ENCODE results near the gene FAM222B. TPM values are rescaled to one million over a fixed set of nuclear protein-coding genes. Genes with fewer than 3 reads are reported as not detected.
A peak's percentile ranks its signal among the peaks of the same experiment; 100 is the strongest.

Gene FAM222B
- total and polyA plus RNA-seq, 9 of the 15 experiments (the other 6 are each of a cell fraction or from before 2014, with no cell fraction given): 4.0 to 34.6 (median 7.5) TPM

DNA sequence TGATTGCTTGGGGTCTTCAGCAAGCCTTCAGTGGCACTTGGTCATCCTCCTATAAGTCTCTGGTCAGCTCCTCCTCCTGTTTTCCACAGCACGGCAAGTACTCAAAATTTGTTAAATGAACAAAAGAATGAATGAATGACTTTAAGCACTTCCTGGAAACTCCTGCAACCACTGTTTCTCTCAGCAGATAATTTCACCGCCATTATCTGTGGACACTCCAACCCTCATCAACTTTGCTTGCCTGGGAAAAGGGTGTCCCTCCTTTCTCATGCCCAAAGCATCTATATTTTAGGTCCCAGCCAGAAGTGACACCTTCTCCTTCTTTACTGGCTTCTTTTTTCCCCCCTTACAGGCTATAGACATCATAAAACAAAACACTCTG, 135.3 kb downstream of the FAM222B start:
- 0 out of 2 replicates have a peak, but pooled peaks cover 2% of the 10 kb centered on the region for H3K9me3 ChIP-seq (replicated peaks; ENCODE audit: control insufficient read depth, insufficient read depth, low read depth, low read length)
- H3K9me1 ChIP-seq (ENCODE audit: control insufficient read depth, insufficient read depth, low read length): no peaks in the 10 kb centered on the region
- no peaks in the 10 kb centered on the region for H3K27me3 ChIP-seq (ENCODE audit: control insufficient read depth in 2 of 2, insufficient read depth in 2 of 2, low read length in 2 of 2)
- in situ Hi-C loops (cut with MboI): no loop called here
- 15% methylated on average over 2 of the region's 2 CpGs for WGBS (ENCODE audit: insufficient coverage, low coverage, missing lambda C conversion rate)
- H3K36me3 ChIP-seq (ENCODE audit: control insufficient read depth, insufficient read depth, low read length): peaks cover 29% of the 10 kb centered on the region; the same call in 2 of the 3 replicates
- FAIRE-seq (no peak), DNase-seq (ENCODE audit: extremely low read depth in 1 of 4, low spot score in 3 of 4) (no peak), ATAC-seq (no peak)
- H4K20me1 ChIP-seq (replicated peaks; ENCODE audit: control insufficient read depth, insufficient read depth, low read length): no peaks in the 10 kb centered on the region
- H3K4me3 ChIP-seq: no peak overlapping the region
- intact Hi-C loops (cut with micrococcal nuclease): no loop called here
- H3K4me1 ChIP-seq (replicated peaks in 1 of 2; ENCODE audit: control insufficient read depth in 2 of 2, insufficient read depth in 2 of 2, low read length in 2 of 2): peaks cover 8 to 33% of the 10 kb centered on the region in 2 experiments; a peak in 4 of 5 replicates
- no TSS peak for BruUV-seq (replicated peaks)
- no peak overlapping the region for H3K27ac ChIP-seq (ENCODE audit: extremely low read depth, low read depth, low read length)
- no peak overlapping the region for H3K4me2 ChIP-seq (ENCODE audit: insufficient read depth, low read length)
- peak overlapping the region in 1 of 2 experiments; percentile 40; a peak in 1 of 4 replicates for H3K9ac ChIP-seq (ENCODE audit: insufficient read depth in 1 of 2, low read depth in 2 of 2, low read length in 2 of 2)
- CTCF ChIA-PET (ENCODE audit: low intra/inter-chr PET ratio): no interaction called here
- H2AFZ ChIP-seq (ENCODE audit: low read depth, low read length): no peak overlapping the region
- POLR2A ChIA-PET: interaction anchor here (0.5 to 8.7 kb wide), 5 partner anchors 15 to 1265 kb away, joined by 3 to 133 read pairs (median 3); partner anchors contain the start of genes BLTP2, RPL23A, SDF2 and SUPT6H
- H3K79me2 ChIP-seq (ENCODE audit: control insufficient read depth, insufficient read depth, low read length): peaks cover 13% of the 10 kb centered on the region
- no peak for TF ChIP-seq ARID3A (IDR thresholded peaks at IDR 0.05; ENCODE audit: borderline replicate concordance, low read depth, low read length)
- peak in 1 of 3 experiments; percentile 57 for TF ChIP-seq YY1 (IDR thresholded peaks at IDR 0.05; ENCODE audit: borderline replicate concordance in 1 of 3, control insufficient read depth in 1 of 3, extremely low read depth in 1 of 3, insufficient read depth in 3 of 3, insufficient read length in 1 of 3, insufficient replicate concordance in 2 of 3, low read depth in 1 of 3, low read length in 2 of 3)
- no peak for TF ChIP-seq BMI1 (IDR thresholded peaks at IDR 0.05; ENCODE audit: low read length)
- no peak for TF ChIP-seq HSF4 (CRISPR knock-in tag; IDR thresholded peaks at IDR 0.05; ENCODE audit: borderline replicate concordance)
- no peak for TF ChIP-seq RUNX1 (IDR thresholded peaks at IDR 0.05; ENCODE audit: low read depth)
- TF ChIP-seq, protein P1, sequence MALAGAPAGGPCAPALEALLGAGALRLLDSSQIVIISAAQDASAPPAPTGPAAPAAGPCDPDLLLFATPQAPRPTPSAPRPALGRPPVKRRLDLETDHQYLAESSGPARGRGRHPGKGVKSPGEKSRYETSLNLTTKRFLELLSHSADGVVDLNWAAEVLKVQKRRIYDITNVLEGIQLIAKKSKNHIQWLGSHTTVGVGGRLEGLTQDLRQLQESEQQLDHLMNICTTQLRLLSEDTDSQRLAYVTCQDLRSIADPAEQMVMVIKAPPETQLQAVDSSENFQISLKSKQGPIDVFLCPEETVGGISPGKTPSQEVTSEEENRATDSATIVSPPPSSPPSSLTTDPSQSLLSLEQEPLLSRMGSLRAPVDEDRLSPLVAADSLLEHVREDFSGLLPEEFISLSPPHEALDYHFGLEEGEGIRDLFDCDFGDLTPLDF (CRISPR knock-in tag; IDR thresholded peaks at IDR 0.05): no peak
- no peak for TF ChIP-seq NR3C1 (CRISPR knock-in tag; IDR thresholded peaks at IDR 0.05)
- no peak for TF ChIP-seq DNMT1 (IDR thresholded peaks at IDR 0.05)
- peak in 1 of 2 experiments; percentile 26; a peak in 1 of 3 replicates for TF ChIP-seq CBX3 (IDR thresholded peaks at IDR 0.05; ENCODE audit: borderline replicate concordance in 1 of 2, low read length in 2 of 2)
- no peak for TF ChIP-seq PRMT5 (CRISPR knock-in tag; IDR thresholded peaks at IDR 0.05)
- no peak for TF ChIP-seq ZNF134 (CRISPR knock-in tag; conservative IDR thresholded peaks at IDR 0.05)
- no peak for TF ChIP-seq HMG20A (CRISPR knock-in tag; conservative IDR thresholded peaks at IDR 0.05)
- no peak for TF ChIP-seq TFE3 (CRISPR knock-in tag; IDR thresholded peaks at IDR 0.05)
- no peak for TF ChIP-seq CEBPG (CRISPR knock-in tag; IDR thresholded peaks at IDR 0.05)
- TF ChIP-seq CEBPG (tag; conservative IDR thresholded peaks at IDR 0.05 in 1 of 2, IDR thresholded peaks at IDR 0.05 in 1 of 2): no peak
- no peak for TF ChIP-seq ZNF41 (CRISPR knock-in tag; conservative IDR thresholded peaks at IDR 0.05)

Data from K562 (cell line).